Body of pancreas (tissue), 4 donors: ENCODE measurements around the gene ABCC12. TPM values are rescaled to one million over a fixed set of nuclear protein-coding genes. Genes with fewer than 3 reads are reported as not detected.

ENCODE experiments used
- ATAC-seq: fragments of 150-250 bp; one replicate; pipeline ENCODE4 v1.9.1; 2016
- DNase-seq, 4 donors: peaks; one replicate each; pipeline ENCODE4 v3.0.0-alpha.2; 2019
- H3K27ac ChIP-seq, 4 donors: fragments of 200-600 bp; sonication (generic); 1 replicate in 3 of 4; 2 replicates in 1 of 4; pipeline versions ENCODE4 v1.5.1 to v1.6.1; 2016 to 2019; ENCODE audit warnings: mild to moderate bottlenecking in 1 of 4, mixed read lengths in 1 of 4, moderate library complexity in 1 of 4
- H3K27me3 ChIP-seq, 2 donors: fragments of 200-600 bp; sonication (generic); one replicate each; pipeline ENCODE4 v1.6.0; 2016; ENCODE audit warnings: mild to moderate bottlenecking in 1 of 2
- H3K36me3 ChIP-seq, 2 donors: fragments of 200-600 bp; sonication (generic); replicated peaks in 1 of 2; 2 replicates each; pipeline ENCODE4 v1.5.1; 2016; ENCODE audit warnings: low read depth in 2 of 2; ENCODE audit not compliant: insufficient read depth in 1 of 2
- H3K4me1 ChIP-seq: fragments of 200-600 bp; sonication (generic); one replicate; pipeline ENCODE4 v1.6.0; 2016
- H3K4me3 ChIP-seq, 2 donors: fragments of 200-600 bp; sonication (generic); 1 replicate in 1 of 2; 2 replicates in 1 of 2; pipeline ENCODE4 v1.5.1; 2016 to 2019
- H3K9me3 ChIP-seq, 3 donors: fragments of 200-600 bp; sonication (generic); 1 replicate in 2 of 3; 2 replicates in 1 of 3; pipeline ENCODE4 v1.5.1; 2016
- CTCF ChIP-seq, 7 experiments: fragments of 450-650 bp in 4 of 7; fragments of 200-600 bp in 3 of 7; sonication (generic) in 3 of 7; IDR thresholded peaks; one replicate each; pipeline ENCODE4 v1.5.1; 2016 to 2019; ENCODE audit warnings: antibody characterized with exemption in 7 of 7
- POLR2A ChIP-seq, 3 donors: fragments of 450-650 bp; IDR thresholded peaks; one replicate each; pipeline ENCODE4 v1.6.1; 2016; ENCODE audit warnings: antibody characterized with exemption in 3 of 3, mild to moderate bottlenecking in 2 of 3
- WGBS, 2 donors: methylation state at CpG; one replicate each; pipeline ENCODE4 v1.1.5; 2017; 5-methylcytosine and 5-hydroxymethylcytosine counted together
- intact Hi-C: fragments of 100-400 bp; cut with DNase I; formaldehyde crosslinking; loops from one replicate; pipeline ENCODE4 v1.15.1; 2023
- total RNA-seq, 2 donors: library from RNA; depleted of rRNA; stranded (reverse); fragments of >200 nt; gene quantifications; one replicate each; pipeline ENCODE4 v1.1.0, GENCODE V29; 2016

The ABCC12 gene
- total RNA-seq, 2 donors from 2014 or later = not detected

DNA sequence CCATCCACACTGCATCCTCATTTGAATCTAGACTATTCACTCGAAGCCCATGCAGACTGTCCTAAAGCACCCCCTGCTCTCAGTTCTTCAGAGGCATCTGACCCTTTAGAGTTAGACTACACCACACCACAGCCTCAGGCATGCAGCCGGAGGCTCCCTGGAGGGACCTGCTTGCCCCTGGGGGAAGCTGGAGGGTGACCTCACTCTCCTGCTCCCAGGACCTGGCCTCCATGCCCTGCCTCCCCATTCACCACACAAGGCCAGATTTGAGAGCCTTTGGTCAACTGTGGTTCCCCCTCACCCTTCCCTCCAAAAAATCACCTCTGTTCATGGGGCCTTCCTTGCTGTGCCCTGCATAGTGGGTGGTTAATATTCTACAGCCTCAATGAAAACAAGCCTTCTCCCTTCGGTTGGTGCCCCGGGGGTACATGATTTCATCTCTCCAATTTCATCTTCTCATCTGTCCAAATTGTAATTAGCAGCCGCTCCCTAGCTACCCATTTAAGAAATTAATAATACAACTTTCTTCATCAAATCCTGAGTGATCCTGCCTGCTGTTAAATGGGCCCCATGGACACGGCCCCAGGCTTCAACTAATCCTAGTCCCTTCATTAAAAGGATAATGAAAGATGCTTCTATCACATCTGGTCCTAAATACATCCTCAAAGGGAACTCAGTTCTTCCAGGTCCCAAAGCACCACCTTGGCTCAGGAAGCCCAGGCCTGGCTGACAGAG, 24.4 kb downstream of the ABCC12 start:
- Histone ChIP-seq H3K27me3 (no peaks in the 10 kb centered on the region), H3K9me3 (no peaks in the 10 kb centered on the region), H3K27ac (no peak overlapping the region), H3K4me1 (peaks cover 51% of the 10 kb centered on the region), H3K36me3 (no peaks in the 10 kb centered on the region), H3K4me3 (no peak overlapping the region)
- intact Hi-C loops = no loop called here
- no peak for ATAC-seq
- DNase-seq = no peak
- TF ChIP-seq CTCF (IDR thresholded peaks at IDR 0.05) (no peak), POLR2A (IDR thresholded peaks at IDR 0.05) (no peak)
- WGBS, 2 donors = 97% methylated on average over 6 of the region's 6 CpGs

DNA sequence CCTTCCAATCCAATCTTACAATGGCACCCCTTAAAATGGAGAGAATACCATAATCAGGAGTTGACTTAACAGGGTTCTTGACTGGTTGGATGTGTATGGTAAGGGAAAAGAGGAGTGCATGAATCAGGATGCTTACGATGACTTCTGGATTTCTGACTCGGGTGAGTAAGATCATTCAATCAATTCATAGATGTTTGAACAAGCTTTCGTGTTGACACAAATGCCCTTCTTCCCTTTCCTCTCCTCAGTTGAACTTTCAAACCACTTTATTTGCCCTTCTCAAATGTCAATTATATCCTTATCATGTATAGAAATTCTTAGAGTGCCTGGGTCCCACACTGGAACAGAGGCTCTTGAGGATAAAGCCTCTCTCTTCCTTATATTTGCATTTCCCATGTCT, 25.9 kb downstream of the ABCC12 start:
- DNase-seq (no peak), ATAC-seq (no peak)
- no peak for TF ChIP-seq CTCF (IDR thresholded peaks at IDR 0.05)
- no peak for TF ChIP-seq POLR2A (IDR thresholded peaks at IDR 0.05)
- Histone ChIP-seq H3K4me3 (no peak overlapping the region), H3K27me3 (no peaks in the 10 kb centered on the region), H3K4me1 (peaks cover 53% of the 10 kb centered on the region), H3K36me3 (no peaks in the 10 kb centered on the region), H3K9me3 (no peaks in the 10 kb centered on the region), H3K27ac (no peak overlapping the region)
- intact Hi-C loops = no loop called here
- 43 to 44% methylated on average over 3 of the region's 3 CpGs for WGBS, 2 donors

DNA sequence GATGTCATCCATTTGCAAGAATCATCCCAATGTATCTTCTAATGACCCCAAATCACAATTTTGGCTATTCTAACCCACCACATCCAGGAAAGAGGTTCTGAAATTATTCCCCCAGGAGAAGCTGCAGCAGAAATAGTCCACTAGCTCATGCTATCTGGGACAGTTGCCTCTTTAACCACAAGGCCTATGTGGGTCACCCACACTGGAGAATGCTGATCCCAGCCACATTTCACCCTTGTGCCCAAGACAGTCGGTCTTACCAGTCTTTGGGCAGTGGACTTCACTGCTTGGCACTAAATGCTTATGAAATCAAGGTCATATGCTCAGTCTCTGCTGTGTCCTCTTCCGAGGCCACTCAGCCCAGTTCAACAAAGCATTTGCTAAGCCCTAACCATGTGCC, 27.0 kb downstream of the ABCC12 start:
- Histone ChIP-seq H3K36me3 (no peaks in the 10 kb centered on the region), H3K4me3 (no peak overlapping the region), H3K4me1 (peaks cover 47% of the 10 kb centered on the region), H3K27me3 (no peaks in the 10 kb centered on the region), H3K27ac (peak overlapping the region in 2 of 4 donors; percentile 10 to 15), H3K9me3 (no peaks in the 10 kb centered on the region)
- intact Hi-C loops = no loop called here
- no peak for TF ChIP-seq CTCF (IDR thresholded peaks at IDR 0.05)
- no peak for TF ChIP-seq POLR2A (IDR thresholded peaks at IDR 0.05)
- no peak for ATAC-seq
- 37 to 48% methylated on average over 2 of the region's 2 CpGs for WGBS, 2 donors
- DNase-seq = no peak

DNA sequence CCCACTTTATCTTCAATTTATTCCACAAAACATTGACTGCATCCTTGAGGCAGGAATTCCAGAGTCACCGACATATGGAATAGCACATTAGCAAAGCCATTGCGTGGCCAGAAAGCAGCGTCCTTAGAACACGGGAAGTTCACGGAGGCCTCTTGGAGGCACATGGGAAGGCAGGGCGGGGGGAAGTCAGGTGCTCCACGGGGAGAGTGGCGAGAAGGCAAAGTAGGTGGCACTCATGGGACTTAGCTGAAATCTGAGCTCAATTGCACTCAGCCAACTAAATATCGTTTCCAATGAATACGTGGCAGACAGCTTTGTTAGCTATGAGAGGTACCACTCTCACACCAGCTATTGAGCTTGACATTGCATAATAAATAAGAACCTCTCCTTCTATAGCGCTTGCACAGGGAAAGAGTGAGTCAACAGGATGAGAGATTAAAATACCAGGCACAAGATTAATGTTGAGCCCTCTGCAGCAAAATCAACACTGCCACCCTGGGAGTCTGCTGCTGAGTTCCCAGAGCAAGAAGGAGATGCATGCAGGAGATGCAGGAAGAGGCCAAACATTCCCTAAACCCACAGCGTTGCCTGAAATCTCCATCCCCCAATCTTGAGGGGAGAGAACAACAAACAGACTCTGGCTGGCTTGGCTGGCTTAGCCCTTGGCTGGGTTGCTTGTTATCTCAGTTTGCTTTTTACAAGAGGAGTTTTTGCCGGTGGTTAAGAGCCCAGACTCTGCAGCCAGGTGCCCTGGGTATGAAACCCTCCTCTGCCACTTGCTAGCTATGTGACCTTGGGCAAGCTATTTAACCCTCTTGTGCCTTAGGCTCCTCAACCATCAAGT, 28.8 kb downstream of the ABCC12 start:
- 10 to 15% methylated on average over 13 of the region's 13 CpGs for WGBS, 2 donors

More for the DNA sequence above, 28.8 kb downstream of the ABCC12 start:
- Histone ChIP-seq H3K4me1 (peaks cover 34% of the 10 kb centered on the region), H3K9me3 (no peaks in the 10 kb centered on the region), H3K4me3 (no peak overlapping the region), H3K27ac (peak overlapping the region; percentile 35 to 65 (median 58)), H3K27me3 (no peaks in the 10 kb centered on the region), H3K36me3 (no peaks in the 10 kb centered on the region)
- TF ChIP-seq POLR2A (IDR thresholded peaks at IDR 0.05) (no peak), CTCF (IDR thresholded peaks at IDR 0.05) (no peak)
- ATAC-seq (peak; percentile 79), DNase-seq (peak; percentile 50 to 70 (median 67))
- intact Hi-C loops = no loop called here
